Sciatic nerve (tissue), 1 donor: ENCODE results near the gene UBL4A. TPM values are rescaled to one million over a fixed set of nuclear protein-coding genes. Genes with fewer than 3 reads are reported as not detected.

Experiments
- microRNA-seq: library from miRNA; unstranded; fragments of <30 nt; microRNA quantifications from one replicate; pipeline ENCODE4 v1.2.0, GENCODE V29; 2020
- total RNA-seq: library from RNA; stranded (reverse); fragmentation: NEBNext Ultra II Directional; extraction: Animal tissue kit (Norgen Biotek cat#: 25700); gene quantifications from one replicate; pipeline ENCODE4 v1.2.1, GENCODE V29; 2021
- donor health status: DM: no; HTN: no; CAD: no.

Gene UBL4A
- total RNA-seq, 1 donor from 2014 or later, result 29.4 TPM

Small RNAs within 50 kb of the gene (microRNA-seq; reads per million reads assigned to microRNA genes)
- gene MIR6858, result not detected

Other genes with a start within 250 kb of the UBL4A start
- not detected for gene OPN1MW3, start 229.0 kb downstream of the UBL4A start, total RNA-seq
- not detected for gene TEX28, start 191.5 kb downstream of the UBL4A start, total RNA-seq
- 0.18 TPM for gene TKTL1, start 190.8 kb downstream of the UBL4A start, total RNA-seq
- 1,228 TPM for gene FLNA, start 112.0 kb downstream of the UBL4A start, total RNA-seq
- 61.5 TPM for gene EMD, start 107.3 kb downstream of the UBL4A start, total RNA-seq
- gene RPL10, start 88.2 kb downstream of the UBL4A start, total RNA-seq, result 2,095 TPM
- 18.4 TPM for gene DNASE1L1, start 77.4 kb downstream of the UBL4A start, total RNA-seq
- 56.7 TPM for gene TAFAZZIN, start 75.1 kb downstream of the UBL4A start, total RNA-seq
- gene ATP6AP1, start 57.9 kb downstream of the UBL4A start, total RNA-seq, result 59.1 TPM
- 177 TPM for gene GDI1, start 49.5 kb downstream of the UBL4A start, total RNA-seq
- 51.1 TPM for gene FAM50A, start 42.5 kb downstream of the UBL4A start, total RNA-seq
- gene PLXNA3, start 28.3 kb downstream of the UBL4A start, total RNA-seq, result 73.0 TPM
- 10.6 TPM for gene LAGE3, start 7.3 kb downstream of the UBL4A start, total RNA-seq
- 17.7 TPM for gene SLC10A3, start 4.0 kb upstream of the UBL4A start, total RNA-seq
- gene FAM3A, start 29.6 kb upstream of the UBL4A start, total RNA-seq, result 40.3 TPM
- 50.4 TPM for gene G6PD, start 60.2 kb upstream of the UBL4A start, total RNA-seq
- gene IKBKG, start 61.0 kb upstream of the UBL4A start, total RNA-seq, result 25.2 TPM
- gene CTAG1A, start 98.5 kb upstream of the UBL4A start, total RNA-seq, result not detected
- gene CTAG1B, start 132.7 kb upstream of the UBL4A start, total RNA-seq, result not detected
- not detected for gene CTAG2, start 167.0 kb upstream of the UBL4A start, total RNA-seq